ENCODE measurements around the gene OR6J1.

OR6J1 gene

GRCh38 chr14:22668863-22669262 lies 24.7 kb upstream of the OR6J1 start:
- H3K27ac ChIP-seq (ENCODE audit: insufficient read depth, low read length, poor library complexity, severe bottlenecking), result no peak overlapping the region
- no peaks in the 10 kb centered on the region for H3K4me1 ChIP-seq (ENCODE audit: control insufficient read depth, insufficient read depth, low read length, poor library complexity, severe bottlenecking)
- DNase-seq, result no peak
- no peaks in the 10 kb centered on the region for H3K9me3 ChIP-seq (ENCODE audit: control insufficient read depth, low read length)
- H3K4me3 ChIP-seq (ENCODE audit: insufficient read depth, low read depth, low read length, poor library complexity, severe bottlenecking), result no peak overlapping the region
- no peaks in the 10 kb centered on the region for H3K36me3 ChIP-seq (ENCODE audit: control insufficient read depth, insufficient read depth, low read length)
- no peaks in the 10 kb centered on the region for H3K27me3 ChIP-seq (replicated peaks; ENCODE audit: control insufficient read depth, insufficient read depth, low read length, poor library complexity, severe bottlenecking)

- no peaks in the 10 kb centered on the region for H3K36me3 ChIP-seq (ENCODE audit: control insufficient read depth, insufficient read depth, low read length)
- no peak overlapping the region for H3K27ac ChIP-seq (ENCODE audit: insufficient read depth, low read length, poor library complexity, severe bottlenecking)
- DNase-seq, result no peak
- no peaks in the 10 kb centered on the region for H3K27me3 ChIP-seq (replicated peaks; ENCODE audit: control insufficient read depth, insufficient read depth, low read length, poor library complexity, severe bottlenecking)
- no peaks in the 10 kb centered on the region for H3K9me3 ChIP-seq (ENCODE audit: control insufficient read depth, low read length)
- no peak overlapping the region for H3K4me3 ChIP-seq (ENCODE audit: insufficient read depth, low read depth, low read length, poor library complexity, severe bottlenecking)
- no peaks in the 10 kb centered on the region for H3K4me1 ChIP-seq (ENCODE audit: control insufficient read depth, insufficient read depth, low read length, poor library complexity, severe bottlenecking)
Measured at GRCh38 chr14:22668417-22668816, 24.3 kb upstream of the OR6J1 start.

- H3K4me1 ChIP-seq (ENCODE audit: control insufficient read depth, insufficient read depth, low read length, poor library complexity, severe bottlenecking), result no peaks in the 10 kb centered on the region
- DNase-seq, result no peak
- no peaks in the 10 kb centered on the region for H3K36me3 ChIP-seq (ENCODE audit: control insufficient read depth, insufficient read depth, low read length)
- H3K27me3 ChIP-seq (replicated peaks; ENCODE audit: control insufficient read depth, insufficient read depth, low read length, poor library complexity, severe bottlenecking), result no peaks in the 10 kb centered on the region
- H3K27ac ChIP-seq (ENCODE audit: insufficient read depth, low read length, poor library complexity, severe bottlenecking), result no peak overlapping the region
- H3K4me3 ChIP-seq (ENCODE audit: insufficient read depth, low read depth, low read length, poor library complexity, severe bottlenecking), result no peak overlapping the region
- H3K9me3 ChIP-seq (ENCODE audit: control insufficient read depth, low read length), result no peaks in the 10 kb centered on the region
Measured at GRCh38 chr14:22667881-22668280, 23.7 kb upstream of the OR6J1 start.

- no peak for DNase-seq
Measured at GRCh38 chr14:22666203-22666893, 22.2 kb upstream of the OR6J1 start.

GRCh38 chr14:22664261-22664660 lies 20.1 kb upstream of the OR6J1 start:
- no peak for DNase-seq
- no peaks in the 10 kb centered on the region for H3K36me3 ChIP-seq (ENCODE audit: control insufficient read depth, insufficient read depth, low read length)
- H3K27ac ChIP-seq (ENCODE audit: insufficient read depth, low read length, poor library complexity, severe bottlenecking), result no peak overlapping the region
- no peaks in the 10 kb centered on the region for H3K4me1 ChIP-seq (ENCODE audit: control insufficient read depth, insufficient read depth, low read length, poor library complexity, severe bottlenecking)
- no peaks in the 10 kb centered on the region for H3K9me3 ChIP-seq (ENCODE audit: control insufficient read depth, low read length)
- no peak overlapping the region for H3K4me3 ChIP-seq (ENCODE audit: insufficient read depth, low read depth, low read length, poor library complexity, severe bottlenecking)
- no peaks in the 10 kb centered on the region for H3K27me3 ChIP-seq (replicated peaks; ENCODE audit: control insufficient read depth, insufficient read depth, low read length, poor library complexity, severe bottlenecking)

More at GRCh38 chr14:22666203-22666893, 22.2 kb upstream of the OR6J1 start:
- H3K4me1 ChIP-seq (ENCODE audit: control insufficient read depth, insufficient read depth, low read length, poor library complexity, severe bottlenecking), result no peaks in the 10 kb centered on the region
- no peak overlapping the region for H3K4me3 ChIP-seq (ENCODE audit: insufficient read depth, low read depth, low read length, poor library complexity, severe bottlenecking)
- no peaks in the 10 kb centered on the region for H3K27me3 ChIP-seq (replicated peaks; ENCODE audit: control insufficient read depth, insufficient read depth, low read length, poor library complexity, severe bottlenecking)
- no peaks in the 10 kb centered on the region for H3K9me3 ChIP-seq (ENCODE audit: control insufficient read depth, low read length)
- no peaks in the 10 kb centered on the region for H3K36me3 ChIP-seq (ENCODE audit: control insufficient read depth, insufficient read depth, low read length)
- no peak overlapping the region for H3K27ac ChIP-seq (ENCODE audit: insufficient read depth, low read length, poor library complexity, severe bottlenecking)

GRCh38 chr14:22660654-22661053 lies 16.5 kb upstream of the OR6J1 start:
- no peaks in the 10 kb centered on the region for H3K9me3 ChIP-seq (ENCODE audit: control insufficient read depth, low read length)
- no peak overlapping the region for H3K4me3 ChIP-seq (ENCODE audit: insufficient read depth, low read depth, low read length, poor library complexity, severe bottlenecking)
- H3K27me3 ChIP-seq (replicated peaks; ENCODE audit: control insufficient read depth, insufficient read depth, low read length, poor library complexity, severe bottlenecking), result no peaks in the 10 kb centered on the region
- DNase-seq, result no peak
- no peaks in the 10 kb centered on the region for H3K36me3 ChIP-seq (ENCODE audit: control insufficient read depth, insufficient read depth, low read length)
- no peaks in the 10 kb centered on the region for H3K4me1 ChIP-seq (ENCODE audit: control insufficient read depth, insufficient read depth, low read length, poor library complexity, severe bottlenecking)
- H3K27ac ChIP-seq (ENCODE audit: insufficient read depth, low read length, poor library complexity, severe bottlenecking), result no peak overlapping the region

GRCh38 chr14:22658946-22659345 lies 14.8 kb upstream of the OR6J1 start:
- Histone ChIP-seq H3K4me3 (ENCODE audit: insufficient read depth, low read depth, low read length, poor library complexity, severe bottlenecking) (no peak overlapping the region), H3K27ac (ENCODE audit: insufficient read depth, low read length, poor library complexity, severe bottlenecking) (no peak overlapping the region), H3K4me1 (ENCODE audit: control insufficient read depth, insufficient read depth, low read length, poor library complexity, severe bottlenecking) (no peaks in the 10 kb centered on the region), H3K36me3 (ENCODE audit: control insufficient read depth, insufficient read depth, low read length) (no peaks in the 10 kb centered on the region), H3K27me3 (replicated peaks; ENCODE audit: control insufficient read depth, insufficient read depth, low read length, poor library complexity, severe bottlenecking) (no peaks in the 10 kb centered on the region), H3K9me3 (ENCODE audit: control insufficient read depth, low read length) (no peaks in the 10 kb centered on the region)
- no peak for DNase-seq

- no peak overlapping the region for H3K4me3 ChIP-seq (ENCODE audit: insufficient read depth, low read depth, low read length, poor library complexity, severe bottlenecking)
- DNase-seq, result no peak
- H3K27me3 ChIP-seq (replicated peaks; ENCODE audit: control insufficient read depth, insufficient read depth, low read length, poor library complexity, severe bottlenecking), result no peaks in the 10 kb centered on the region
- no peaks in the 10 kb centered on the region for H3K36me3 ChIP-seq (ENCODE audit: control insufficient read depth, insufficient read depth, low read length)
- H3K27ac ChIP-seq (ENCODE audit: insufficient read depth, low read length, poor library complexity, severe bottlenecking), result no peak overlapping the region
- H3K4me1 ChIP-seq (ENCODE audit: control insufficient read depth, insufficient read depth, low read length, poor library complexity, severe bottlenecking), result no peaks in the 10 kb centered on the region
- H3K9me3 ChIP-seq (ENCODE audit: control insufficient read depth, low read length), result no peaks in the 10 kb centered on the region
Measured at GRCh38 chr14:22657861-22658260, 13.7 kb upstream of the OR6J1 start.

GRCh38 chr14:22656945-22657731 lies 13.0 kb upstream of the OR6J1 start:
- Histone ChIP-seq H3K27ac (ENCODE audit: insufficient read depth, low read length, poor library complexity, severe bottlenecking) (no peak overlapping the region), H3K4me3 (ENCODE audit: insufficient read depth, low read depth, low read length, poor library complexity, severe bottlenecking) (no peak overlapping the region), H3K4me1 (ENCODE audit: control insufficient read depth, insufficient read depth, low read length, poor library complexity, severe bottlenecking) (no peaks in the 10 kb centered on the region), H3K9me3 (ENCODE audit: control insufficient read depth, low read length) (no peaks in the 10 kb centered on the region), H3K27me3 (replicated peaks; ENCODE audit: control insufficient read depth, insufficient read depth, low read length, poor library complexity, severe bottlenecking) (no peaks in the 10 kb centered on the region), H3K36me3 (ENCODE audit: control insufficient read depth, insufficient read depth, low read length) (no peaks in the 10 kb centered on the region)
- DNase-seq, result no peak

GRCh38 chr14:22656226-22656625 lies 12.1 kb upstream of the OR6J1 start:
- Histone ChIP-seq H3K9me3 (ENCODE audit: control insufficient read depth, low read length) (no peaks in the 10 kb centered on the region), H3K27me3 (replicated peaks; ENCODE audit: control insufficient read depth, insufficient read depth, low read length, poor library complexity, severe bottlenecking) (no peaks in the 10 kb centered on the region), H3K4me3 (ENCODE audit: insufficient read depth, low read depth, low read length, poor library complexity, severe bottlenecking) (no peak overlapping the region), H3K36me3 (ENCODE audit: control insufficient read depth, insufficient read depth, low read length) (no peaks in the 10 kb centered on the region), H3K4me1 (ENCODE audit: control insufficient read depth, insufficient read depth, low read length, poor library complexity, severe bottlenecking) (no peaks in the 10 kb centered on the region), H3K27ac (ENCODE audit: insufficient read depth, low read length, poor library complexity, severe bottlenecking) (no peak overlapping the region)
- no peak for DNase-seq
